Transverse colon (tissue), 4 donors: ENCODE data around the gene CTBP1. TPM values are rescaled to one million over a fixed set of nuclear protein-coding genes. Genes with fewer than 3 reads are reported as not detected.

Source experiments
- DNase-seq: peaks from one replicate; pipeline ENCODE4 v3.0.0-alpha.2; 2019
- H3K27ac ChIP-seq, 4 donors: fragments of 200-600 bp; sonication (generic); 2 replicates each; pipeline ENCODE4 v1.5.1; 2016 to 2018; ENCODE audit warnings: inconsistent platforms in 4 of 4
- H3K27me3 ChIP-seq: fragments of 200-600 bp; sonication (generic); 2 replicates; pipeline ENCODE4 v1.5.1; 2017; ENCODE audit warnings: inconsistent platforms
- H3K36me3 ChIP-seq, 4 donors: fragments of 200-600 bp; sonication (generic); 2 replicates each; pipeline ENCODE4 v1.5.1; 2017 to 2019; ENCODE audit warnings: inconsistent platforms in 4 of 4
- H3K4me1 ChIP-seq, 4 donors: fragments of 200-600 bp; sonication (generic); 2 replicates each; pipeline ENCODE4 v1.5.1; 2017 to 2020; ENCODE audit warnings: inconsistent platforms in 4 of 4
- H3K4me3 ChIP-seq, 4 donors: fragments of 200-600 bp; sonication (generic); 1 replicate in 1 of 4; 2 replicates in 3 of 4; pipeline versions ENCODE4 v1.5.1 to v1.6.1; 2017 to 2019; ENCODE audit warnings: inconsistent platforms in 4 of 4
- H3K9me3 ChIP-seq, 2 donors: fragments of 200-600 bp; sonication (generic); 2 replicates each; pipeline ENCODE4 v1.5.1; 2017 to 2019; ENCODE audit warnings: inconsistent platforms in 2 of 2
- EP300 ChIP-seq: sonication (generic); formaldehyde crosslinking; IDR thresholded peaks from one replicate; pipeline ENCODE4 v1.6.1; 2017; ENCODE audit warnings: antibody characterized with exemption, low read depth
- POLR2A ChIP-seq: fragments of 450-650 bp; IDR thresholded peaks from one replicate; pipeline ENCODE4 v1.6.1; 2016; ENCODE audit warnings: antibody characterized with exemption, mild to moderate bottlenecking, moderate library complexity
- POLR2AphosphoS5 ChIP-seq, 3 donors: sonication (generic); formaldehyde crosslinking; IDR thresholded peaks; one replicate each; pipeline ENCODE4 v1.6.1; 2016; ENCODE audit warnings: antibody characterized with exemption in 3 of 3
- WGBS, 2 donors: methylation state at CpG; one replicate each; pipeline ENCODE4 v1.1.5; 2018; ENCODE audit warnings: low coverage in 1 of 2; 5-methylcytosine and 5-hydroxymethylcytosine counted together
- in situ Hi-C, 4 donors: fragments of 200-750 bp; cut with MboI; loops; one replicate each; pipeline versions ENCODE4 v1.15.0 to v1.15.1; 2017; ENCODE audit warnings: low sequenced_read_pairs in 3 of 4, low pct_ligation_motif_present in 1 of 4, low pct_unique_long_range_greater_than_20kb in 1 of 4
- intact Hi-C: fragments of 100-400 bp; cut with DNase I; formaldehyde crosslinking; loops from one replicate; pipeline ENCODE4 v1.15.1; 2023; ENCODE audit warnings: low total_unique reads
- total RNA-seq, 4 donors: library from RNA; depleted of rRNA; stranded (reverse); fragments of >200 nt; gene quantifications; one replicate each; pipeline ENCODE4 v1.1.0, GENCODE V29; 2016
- TF ChIP-seq, protein P1 (sequence below), 5 experiments: fragments of 200-600 bp in 3 of 5; fragments of 450-650 bp in 2 of 5; sonication (generic) in 3 of 5; IDR thresholded peaks; 1 replicate in 2 of 5; 2 replicates in 3 of 5; pipeline ENCODE4 v1.5.1; 2016 to 2017; ENCODE audit warnings: antibody characterized with exemption in 5 of 5, inconsistent platforms in 3 of 5, mild to moderate bottlenecking in 2 of 5, moderate library complexity in 1 of 5

Gene CTBP1
- total RNA-seq, 4 donors from 2014 or later: 183 to 457 (median 243) TPM

DNA sequence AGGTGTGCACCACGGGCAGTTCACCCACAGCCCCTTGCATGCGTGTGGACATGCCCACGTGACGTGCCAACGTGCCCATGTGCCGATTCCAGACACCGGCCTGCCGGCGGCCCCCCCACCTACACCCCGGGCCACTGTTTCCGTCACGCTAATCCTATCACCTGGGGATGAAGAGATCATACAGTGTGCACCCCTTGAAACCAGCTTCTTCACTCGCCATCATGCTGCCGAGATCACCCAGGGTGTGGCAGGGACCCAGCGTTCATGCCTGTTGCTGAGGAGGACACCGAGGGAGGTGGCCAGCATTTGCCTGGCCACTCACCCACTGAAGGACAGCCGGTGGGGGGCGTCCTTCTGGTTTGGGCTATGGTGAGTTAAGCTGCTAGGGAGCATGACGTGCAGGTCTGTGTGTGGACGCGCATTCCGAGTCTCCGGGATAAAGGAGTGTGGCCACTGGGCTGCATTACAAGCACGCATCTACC lies 14.1 kb downstream of the CTBP1 start:
- Histone ChIP-seq H3K36me3 (peaks cover 0 to 48% (median 3%) of the 10 kb centered on the region in 4 donors), H3K4me1 (peaks cover 0 to 15% (median 11%) of the 10 kb centered on the region in 4 donors), H3K27ac (peak overlapping the region in 2 of 4 donors; percentile 24 to 58), H3K4me3 (no peak overlapping the region), H3K9me3 (no peaks in the 10 kb centered on the region), H3K27me3 (no peaks in the 10 kb centered on the region)
- no peak for TF ChIP-seq POLR2AphosphoS5 (IDR thresholded peaks at IDR 0.05)
- TF ChIP-seq, protein P1, sequence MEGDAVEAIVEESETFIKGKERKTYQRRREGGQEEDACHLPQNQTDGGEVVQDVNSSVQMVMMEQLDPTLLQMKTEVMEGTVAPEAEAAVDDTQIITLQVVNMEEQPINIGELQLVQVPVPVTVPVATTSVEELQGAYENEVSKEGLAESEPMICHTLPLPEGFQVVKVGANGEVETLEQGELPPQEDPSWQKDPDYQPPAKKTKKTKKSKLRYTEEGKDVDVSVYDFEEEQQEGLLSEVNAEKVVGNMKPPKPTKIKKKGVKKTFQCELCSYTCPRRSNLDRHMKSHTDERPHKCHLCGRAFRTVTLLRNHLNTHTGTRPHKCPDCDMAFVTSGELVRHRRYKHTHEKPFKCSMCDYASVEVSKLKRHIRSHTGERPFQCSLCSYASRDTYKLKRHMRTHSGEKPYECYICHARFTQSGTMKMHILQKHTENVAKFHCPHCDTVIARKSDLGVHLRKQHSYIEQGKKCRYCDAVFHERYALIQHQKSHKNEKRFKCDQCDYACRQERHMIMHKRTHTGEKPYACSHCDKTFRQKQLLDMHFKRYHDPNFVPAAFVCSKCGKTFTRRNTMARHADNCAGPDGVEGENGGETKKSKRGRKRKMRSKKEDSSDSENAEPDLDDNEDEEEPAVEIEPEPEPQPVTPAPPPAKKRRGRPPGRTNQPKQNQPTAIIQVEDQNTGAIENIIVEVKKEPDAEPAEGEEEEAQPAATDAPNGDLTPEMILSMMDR (IDR thresholded peaks at IDR 0.05): no peak
- TF ChIP-seq POLR2A: no peak
- TF ChIP-seq EP300: no peak
- intact Hi-C loops: no loop called here
- in situ Hi-C loops: no loop called here
- no peak for DNase-seq
- WGBS, 2 donors: 93 to 95% methylated on average over 10 to 24 of the region's 24 CpGs

DNA sequence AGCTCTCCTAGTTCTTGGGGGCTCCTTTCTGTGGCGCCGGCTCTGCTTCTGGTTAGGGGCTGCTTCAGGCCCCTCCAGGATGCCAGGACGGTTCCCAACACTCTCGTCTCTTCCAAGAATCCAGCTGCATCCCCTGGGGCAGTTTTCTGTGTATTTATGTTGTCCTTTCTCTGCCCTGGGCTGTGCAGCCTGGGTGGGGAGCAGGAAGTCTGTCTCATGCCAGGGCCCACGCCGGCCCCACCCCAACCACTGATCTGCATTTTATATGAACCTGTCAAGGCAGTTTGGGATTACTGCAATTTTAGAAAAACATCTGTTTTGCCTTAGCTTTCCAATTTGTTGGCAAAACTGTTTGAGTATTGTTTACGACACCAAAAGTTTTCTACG lies 14.6 kb downstream of the CTBP1 start:
- peak overlapping the region; percentile 41 to 58 (median 48) for H3K27ac ChIP-seq
- WGBS, 2 donors: 65 to 68% methylated on average over 5 to 8 of the region's 8 CpGs
- intact Hi-C loops: no loop called here

DNA sequence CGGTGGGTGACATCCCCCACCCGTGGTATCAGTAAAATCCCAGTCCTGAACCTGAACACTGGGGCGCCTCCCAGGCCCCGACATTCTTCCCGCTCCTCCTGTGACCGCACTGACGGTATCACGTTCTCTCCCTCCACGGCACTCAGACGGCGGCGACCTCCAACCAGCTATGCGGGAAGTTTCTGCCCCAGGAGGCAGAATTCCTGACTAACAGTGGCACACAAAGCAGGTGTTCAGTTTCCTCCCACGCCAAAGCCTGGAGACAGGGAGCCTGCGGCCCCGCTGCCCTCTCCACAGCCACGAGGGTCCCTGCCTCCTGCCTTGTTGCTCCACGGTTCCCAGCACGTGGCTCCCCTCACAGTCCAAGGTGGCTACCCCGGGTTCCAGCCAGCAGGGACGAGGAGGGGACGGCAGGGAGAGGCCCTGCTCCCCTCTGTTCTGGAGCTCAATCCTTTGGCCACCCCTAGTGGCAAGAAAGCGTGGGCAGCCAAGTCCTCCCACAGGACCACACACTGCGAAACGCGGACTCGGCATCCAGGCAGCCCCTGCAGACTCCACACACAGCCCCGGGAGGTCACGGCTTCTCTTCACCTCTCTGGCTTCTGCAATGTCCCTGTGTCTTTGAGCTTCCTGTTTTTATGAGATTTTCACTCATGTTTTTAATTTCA lies 15.2 kb downstream of the CTBP1 start:
- in situ Hi-C loops (no loop called here), intact Hi-C loops (no loop called here)
- TF ChIP-seq POLR2AphosphoS5 (IDR thresholded peaks at IDR 0.05) (no peak), EP300 (no peak), POLR2A (no peak)
- TF ChIP-seq, protein P1 (IDR thresholded peaks at IDR 0.05): peak in 3 of 5 experiments; percentile 17 to 38 (median 21)
- H3K36me3 ChIP-seq: peaks cover 0 to 46% (median 3%) of the 10 kb centered on the region in 4 donors
- H3K4me1 ChIP-seq: peaks cover 0 to 15% (median 11%) of the 10 kb centered on the region in 4 donors
- H3K9me3 ChIP-seq: no peaks in the 10 kb centered on the region
- DNase-seq: no peak
- peak overlapping the region; percentile 41 to 58 (median 48) for H3K27ac ChIP-seq
- 80 to 82% methylated on average over 2 to 29 of the region's 29 CpGs for WGBS, 2 donors
- H3K4me3 ChIP-seq: no peak overlapping the region
- no peaks in the 10 kb centered on the region for H3K27me3 ChIP-seq

More for the DNA sequence above, 14.6 kb downstream of the CTBP1 start:
- no peaks in the 10 kb centered on the region for H3K27me3 ChIP-seq
- no peak for TF ChIP-seq POLR2A
- TF ChIP-seq, protein P1 (IDR thresholded peaks at IDR 0.05): peak in 1 of 5 experiments; percentile 3
- TF ChIP-seq EP300: no peak
- TF ChIP-seq POLR2AphosphoS5 (IDR thresholded peaks at IDR 0.05): no peak
- in situ Hi-C loops: no loop called here
- no peak overlapping the region for H3K4me3 ChIP-seq
- peaks cover 0 to 46% (median 3%) of the 10 kb centered on the region in 4 donors for H3K36me3 ChIP-seq
- no peak for DNase-seq
- H3K9me3 ChIP-seq: no peaks in the 10 kb centered on the region
- peaks cover 0 to 15% (median 11%) of the 10 kb centered on the region in 4 donors for H3K4me1 ChIP-seq

DNA sequence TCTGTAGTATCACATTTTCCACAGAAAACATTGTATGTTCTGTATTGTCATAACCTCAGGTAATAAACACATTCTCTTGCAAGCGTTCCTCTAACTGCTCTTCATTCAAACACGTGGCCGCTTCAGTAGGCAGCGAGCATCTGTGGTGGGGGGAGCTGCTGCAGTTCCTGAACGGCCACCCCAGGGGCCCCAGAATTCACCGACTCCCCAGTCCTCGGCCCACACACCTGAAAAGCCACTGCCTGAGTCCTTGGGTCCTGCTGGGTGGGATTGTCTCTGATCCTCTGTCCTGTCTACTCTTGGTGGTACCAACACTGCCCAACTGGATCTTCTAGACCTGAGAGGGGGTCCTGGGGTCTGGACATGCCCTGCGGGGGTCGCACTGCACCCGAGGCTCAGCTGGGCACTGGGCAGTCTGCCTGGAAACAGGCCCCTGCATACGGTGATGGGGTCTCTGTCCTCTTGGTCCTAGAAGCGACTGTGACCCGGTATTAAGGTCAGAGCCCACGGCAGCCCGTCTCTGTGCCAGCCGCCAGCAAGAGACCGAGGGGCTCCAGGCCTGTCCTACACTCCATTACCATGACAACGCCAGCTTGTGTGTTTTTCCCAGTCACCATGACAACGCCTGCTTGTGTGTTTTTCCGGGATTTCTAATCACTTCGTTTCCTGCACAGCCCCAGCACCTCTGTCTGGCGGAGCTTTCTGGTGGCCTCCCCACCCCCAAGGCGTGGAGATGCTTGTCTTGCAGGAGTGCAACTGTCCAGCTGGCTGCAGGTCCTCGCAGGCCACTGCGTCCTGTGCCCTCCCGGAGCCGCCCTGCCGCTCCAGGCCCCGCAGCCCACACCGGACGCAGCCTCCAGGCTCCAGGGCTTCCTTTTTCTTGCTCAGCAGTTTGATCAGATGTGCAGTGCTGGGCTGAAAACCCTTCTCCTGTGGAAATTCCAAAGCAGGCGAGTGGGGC lies 16.0 kb downstream of the CTBP1 start:
- Histone ChIP-seq H3K27me3 (no peaks in the 10 kb centered on the region), H3K27ac (peak overlapping the region; percentile 41 to 58 (median 48)), H3K36me3 (peaks cover 0 to 42% (median 3%) of the 10 kb centered on the region in 4 donors), H3K9me3 (no peaks in the 10 kb centered on the region), H3K4me3 (no peak overlapping the region), H3K4me1 (peaks cover 0 to 15% (median 11%) of the 10 kb centered on the region in 4 donors)
- WGBS, 2 donors: 77% methylated on average over 30 of the region's 32 CpGs; no CpG with 5 or more reads in 1 of the 2 donors
- in situ Hi-C loops (no loop called here), intact Hi-C loops (no loop called here)
- TF ChIP-seq POLR2A: no peak
- TF ChIP-seq, protein P1 (IDR thresholded peaks at IDR 0.05): no peak
- TF ChIP-seq EP300: no peak
- TF ChIP-seq POLR2AphosphoS5 (IDR thresholded peaks at IDR 0.05): no peak
- no peak for DNase-seq
